C4-2B (cell line): Measurements from ENCODE around the gene TYROBP.
"Not testable (repeated sequence)": the region's sequence is repeated elsewhere in the genome, so short reads cannot be mapped to it uniquely, and the experiment has no call there.

Source experiments
- H3K27ac ChIP-seq: fragments of 450-650 bp; 2 replicates; pipeline ENCODE4 v1.5.1; 2017
- ZFX ChIP-seq: fragments of 450-650 bp; IDR thresholded peaks from 2 replicates; pipeline ENCODE4 v1.6.1; 2017
- TF ChIP-seq, protein P1 (sequence below): fragments of 450-650 bp; conservative IDR thresholded peaks from 2 replicates; pipeline ENCODE4 v1.5.1; 2017; ENCODE audit warnings: mild to moderate bottlenecking

The TYROBP gene

DNA sequence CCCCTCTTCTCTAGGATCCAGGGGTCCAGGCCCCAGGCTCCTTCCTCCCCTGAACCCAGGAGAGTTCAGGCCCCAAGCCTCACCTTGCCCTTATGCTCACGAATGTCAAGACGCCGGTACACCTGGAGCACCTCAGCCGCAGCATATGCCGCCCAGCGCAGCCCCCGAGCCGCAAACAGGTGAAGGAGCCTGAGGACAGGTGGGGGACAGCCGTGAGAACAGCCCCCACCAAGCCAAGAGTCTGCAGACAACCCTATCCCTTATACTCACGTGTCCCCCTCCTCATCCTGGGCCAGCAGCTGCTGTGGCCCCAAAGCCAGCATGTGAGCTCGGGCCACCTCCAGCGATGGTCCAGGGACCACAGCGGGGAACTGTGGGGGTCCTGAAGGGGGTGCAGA lies 11.5 kb downstream of the TYROBP start:
- TF ChIP-seq, protein P1, sequence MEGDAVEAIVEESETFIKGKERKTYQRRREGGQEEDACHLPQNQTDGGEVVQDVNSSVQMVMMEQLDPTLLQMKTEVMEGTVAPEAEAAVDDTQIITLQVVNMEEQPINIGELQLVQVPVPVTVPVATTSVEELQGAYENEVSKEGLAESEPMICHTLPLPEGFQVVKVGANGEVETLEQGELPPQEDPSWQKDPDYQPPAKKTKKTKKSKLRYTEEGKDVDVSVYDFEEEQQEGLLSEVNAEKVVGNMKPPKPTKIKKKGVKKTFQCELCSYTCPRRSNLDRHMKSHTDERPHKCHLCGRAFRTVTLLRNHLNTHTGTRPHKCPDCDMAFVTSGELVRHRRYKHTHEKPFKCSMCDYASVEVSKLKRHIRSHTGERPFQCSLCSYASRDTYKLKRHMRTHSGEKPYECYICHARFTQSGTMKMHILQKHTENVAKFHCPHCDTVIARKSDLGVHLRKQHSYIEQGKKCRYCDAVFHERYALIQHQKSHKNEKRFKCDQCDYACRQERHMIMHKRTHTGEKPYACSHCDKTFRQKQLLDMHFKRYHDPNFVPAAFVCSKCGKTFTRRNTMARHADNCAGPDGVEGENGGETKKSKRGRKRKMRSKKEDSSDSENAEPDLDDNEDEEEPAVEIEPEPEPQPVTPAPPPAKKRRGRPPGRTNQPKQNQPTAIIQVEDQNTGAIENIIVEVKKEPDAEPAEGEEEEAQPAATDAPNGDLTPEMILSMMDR, result no peak
- TF ChIP-seq ZFX, result no peak
- H3K27ac ChIP-seq, result no peak overlapping the region

DNA sequence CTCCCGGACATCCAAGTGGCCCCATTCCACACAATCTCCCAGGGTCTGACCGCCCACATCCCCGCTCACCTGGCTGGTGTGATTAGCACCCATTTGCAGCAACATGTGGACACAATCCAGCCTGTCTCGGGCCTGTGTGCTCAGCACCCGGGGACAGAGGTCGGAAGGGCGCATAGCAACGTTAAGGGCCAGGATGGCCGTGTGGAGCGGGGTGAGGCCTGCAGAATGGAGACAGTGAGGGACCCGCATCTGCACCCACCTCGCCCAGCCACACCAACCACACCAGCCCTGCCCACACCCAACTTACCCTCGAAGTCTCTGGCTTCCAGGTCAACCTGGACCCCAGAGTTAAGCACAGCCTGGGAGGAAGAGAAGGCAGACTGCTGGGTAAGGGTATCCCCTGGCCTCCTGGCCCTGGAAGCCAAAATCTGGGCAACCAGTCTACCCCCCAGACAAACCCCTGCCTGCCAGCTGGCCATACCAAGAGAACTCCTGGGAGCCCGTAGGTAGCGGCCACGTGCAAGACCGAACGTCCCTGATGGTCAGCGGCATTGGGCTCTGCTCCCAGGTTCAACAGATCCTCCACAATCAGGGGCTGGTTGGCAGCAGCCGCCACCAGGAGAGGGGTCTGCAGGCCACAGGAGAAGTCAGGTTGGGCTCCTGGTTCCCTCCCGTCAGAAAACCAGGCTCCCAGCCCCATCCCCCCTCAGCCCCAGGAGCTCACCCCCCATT lies 12.0 kb downstream of the TYROBP start:
- no peak overlapping the region for H3K27ac ChIP-seq
- TF ChIP-seq, protein P1, result no peak
- no peak for TF ChIP-seq ZFX

DNA sequence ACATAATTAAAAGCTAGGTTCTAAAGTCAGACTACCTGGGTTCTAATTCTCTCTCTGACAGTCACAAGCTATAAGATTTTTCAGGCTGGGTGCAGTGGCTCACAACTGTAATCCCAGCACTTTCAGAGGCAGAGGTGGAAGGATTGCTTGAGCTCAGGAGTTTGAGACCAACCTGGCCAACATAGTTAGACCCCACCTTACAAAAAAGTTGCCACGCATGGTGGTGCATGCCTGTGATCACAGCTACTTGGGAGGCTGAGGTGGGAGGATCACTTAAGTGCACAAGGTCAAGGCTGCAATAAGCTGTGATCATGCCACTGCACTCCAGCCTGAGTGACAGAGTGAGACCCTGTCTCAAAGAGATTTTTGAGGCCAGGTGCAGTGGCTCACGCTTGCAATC lies 13.8 kb downstream of the TYROBP start:
- H3K27ac ChIP-seq, result no peak overlapping the region
- no peak for TF ChIP-seq ZFX
- TF ChIP-seq, protein P1, result no peak

- H3K27ac ChIP-seq, result not testable (repeated sequence)
These were observed 16.3 kb downstream of the TYROBP start for GRCh38 chr19:35891819-35892218.

DNA sequence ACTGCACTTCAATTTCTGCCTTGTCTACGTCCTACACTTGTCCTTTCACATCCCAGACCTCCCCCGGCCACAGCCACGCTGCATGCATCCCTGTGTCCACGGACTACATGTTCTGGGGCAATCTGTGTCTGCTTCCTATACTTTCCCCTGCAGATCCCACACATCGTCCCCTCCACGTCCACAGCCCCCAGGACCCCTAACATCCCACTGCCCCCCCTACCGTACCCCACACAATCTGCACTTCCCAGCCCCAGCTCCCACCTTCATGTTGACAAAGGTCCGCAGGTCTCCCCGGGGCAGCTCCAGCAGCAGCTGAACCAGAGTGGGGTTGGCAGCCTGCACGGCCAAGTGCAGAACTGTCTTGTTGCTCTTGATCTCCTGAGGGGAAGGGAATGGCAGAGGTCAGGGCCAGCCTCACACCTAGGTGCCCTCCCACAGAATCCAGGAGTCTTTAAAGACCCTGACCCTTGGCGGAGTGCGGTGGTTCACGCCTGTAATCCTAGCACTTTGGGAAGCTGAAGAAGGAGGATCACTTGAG lies 17.9 kb downstream of the TYROBP start:
- H3K27ac ChIP-seq, result no peak overlapping the region
- TF ChIP-seq, protein P1, result no peak
- TF ChIP-seq ZFX, result no peak

- TF ChIP-seq ZFX, result no peak
- TF ChIP-seq, protein P1, result no peak
- H3K27ac ChIP-seq, result no peak overlapping the region
These were observed 18.6 kb downstream of the TYROBP start for GRCh38 chr19:35889370-35890112.

DNA sequence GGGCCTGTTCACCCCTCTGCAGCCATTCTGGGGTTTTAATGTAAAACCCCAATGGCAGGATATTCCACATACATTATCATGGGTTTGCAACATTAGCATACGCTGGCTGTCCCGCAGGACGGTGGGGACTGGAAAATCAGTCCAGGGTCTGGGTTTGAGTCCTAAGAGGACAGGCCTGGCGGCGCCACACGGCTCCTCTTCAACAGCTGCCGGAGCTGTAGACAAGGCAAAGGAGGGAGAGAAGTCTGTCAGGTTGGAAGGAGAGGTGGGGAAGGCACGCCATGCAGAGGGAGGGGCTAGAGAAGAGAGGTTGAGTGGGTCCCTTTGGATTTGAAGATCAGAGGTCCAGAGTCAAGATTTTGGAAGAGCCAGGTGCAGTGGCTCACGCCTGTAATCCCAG lies 19.7 kb downstream of the TYROBP start:
- no peak overlapping the region for H3K27ac ChIP-seq
- TF ChIP-seq ZFX, result no peak
- TF ChIP-seq, protein P1, result no peak
